H1 (cell line): Measurements from ENCODE around the gene ZNF516. TPM values are rescaled to one million over a fixed set of nuclear protein-coding genes. Genes with fewer than 3 reads are reported as not detected.

Source experiments
- CTCF ChIA-PET: fragments of 300-600 bp; sonication (Branson Sonifier 250); formaldehyde crosslinking; loops from one replicate; lab custom pipeline; 2021; ENCODE audit not compliant: partially characterized antibody; lab: Charles Lee
- POLR2A ChIA-PET: fragments of 300-600 bp; sonication (Branson Sonifier 250); formaldehyde crosslinking; loops from one replicate; lab custom pipeline; 2021; ENCODE audit warnings: inconsistent platforms; ENCODE audit not compliant: partially characterized antibody; lab: Charles Lee
- DNase-seq, 2 experiments: peaks; one replicate each; pipeline versions ENCODE4 v3.0.0 to v3.0.0-alpha.2; 2010 to 2022; ENCODE audit warnings: low spot score in 2 of 2, low read depth in 1 of 2, mixed read lengths in 1 of 2
- FAIRE-seq: peaks from 2 replicates; lab custom pipeline; 2011; peaks lifted over from hg19 to GRCh38; lab: Jason Lieb, UNC
- H2AFZ ChIP-seq: 2 replicates; pipeline ENCODE4 v1.8.1; 2012; ENCODE audit warnings: low read length, inconsistent platforms
- H2AK5ac ChIP-seq: 2 replicates; pipeline ENCODE4 v1.6.1; 2013; ENCODE audit warnings: low read depth, low read length
- H2BK120ac ChIP-seq: replicated peaks from 2 replicates; pipeline ENCODE3; 2013; ENCODE audit warnings: low read depth, low read length, inconsistent platforms
- H2BK12ac ChIP-seq: 2 replicates; pipeline ENCODE4 v1.6.1; 2013; ENCODE audit warnings: low read depth, low read length
- H2BK15ac ChIP-seq: 2 replicates; pipeline ENCODE4 v1.6.1; 2013; ENCODE audit warnings: low read length
- H2BK20ac ChIP-seq: 2 replicates; pipeline ENCODE4 v1.6.1; 2013; ENCODE audit warnings: low read length
- H2BK5ac ChIP-seq: 2 replicates; pipeline ENCODE4 v1.6.1; 2013; ENCODE audit warnings: low read depth, low read length
- H3K14ac ChIP-seq: 2 replicates; pipeline ENCODE4 v1.6.1; 2013; ENCODE audit warnings: inconsistent platforms; ENCODE audit not compliant: insufficient read length
- H3K18ac ChIP-seq: 2 replicates; pipeline ENCODE4 v1.6.1; 2013; ENCODE audit warnings: low read length; ENCODE audit errors: extremely low read depth
- H3K23ac ChIP-seq: 2 replicates; pipeline ENCODE4 v1.6.1; 2013; ENCODE audit warnings: inconsistent platforms; ENCODE audit not compliant: insufficient read length
- H3K23me2 ChIP-seq: 2 replicates; pipeline ENCODE4 v1.6.1; 2013; ENCODE audit warnings: low read depth, low read length
- H3K27ac ChIP-seq: 2 replicates; pipeline ENCODE4 v1.6.1; 2011; ENCODE audit warnings: low read depth, low read length, inconsistent platforms
- H3K27me3 ChIP-seq, 4 experiments: replicated peaks in 1 of 4; 1 replicate in 1 of 4; 2 replicates in 3 of 4; pipeline versions ENCODE4 v1.6.1 to v1.8.1; 2011 to 2013; ENCODE audit warnings: low read length in 3 of 4, mild to moderate bottlenecking in 3 of 4, inconsistent platforms in 2 of 4, mixed read lengths in 2 of 4, moderate library complexity in 1 of 4; ENCODE audit not compliant: control insufficient read depth in 3 of 4, insufficient read depth in 3 of 4; ENCODE audit errors: extremely low read depth in 1 of 4
- H3K36me3 ChIP-seq, 4 experiments: 2 replicates each; pipeline versions ENCODE4 v1.6.1 to v1.8.1; 2011 to 2013; ENCODE audit warnings: mild to moderate bottlenecking in 4 of 4, low read length in 3 of 4, moderate library complexity in 2 of 4, control low read depth in 1 of 4, inconsistent platforms in 1 of 4; ENCODE audit not compliant: insufficient read depth in 4 of 4, control insufficient read depth in 2 of 4
- H3K4ac ChIP-seq: replicated peaks from 2 replicates; pipeline ENCODE3; 2013; ENCODE audit warnings: low read length, low read depth, mixed read lengths, inconsistent platforms; ENCODE audit not compliant: insufficient read length
- H3K4me1 ChIP-seq, 4 experiments: replicated peaks in 1 of 4; 1 replicate in 1 of 4; 2 replicates in 3 of 4; pipeline versions ENCODE4 v1.6.1 to v1.8.1; 2011 to 2013; ENCODE audit warnings: low read length in 3 of 4, inconsistent platforms in 2 of 4, mixed read lengths in 1 of 4; ENCODE audit not compliant: insufficient read depth in 4 of 4, control insufficient read depth in 3 of 4
- H3K4me2 ChIP-seq, 2 experiments: 2 replicates each; pipeline versions ENCODE4 v1.6.1 to v1.8.1; 2011 to 2013; ENCODE audit warnings: low read depth in 2 of 2, low read length in 2 of 2, control low read depth in 1 of 2, inconsistent platforms in 1 of 2, mild to moderate bottlenecking in 1 of 2; ENCODE audit not compliant: insufficient read depth in 1 of 2
- H3K4me3 ChIP-seq, 4 experiments: fragments of 200-600, 300-600 bp in 1 of 4; sonication (generic), shearing (Covaris generic), sonication (Bioruptor Twin) in 1 of 4; 2 replicates each; pipeline versions ENCODE4 v1.5.1 to v1.8.1; 2011 to 2016; ENCODE audit warnings: low read length in 4 of 4, low read depth in 3 of 4, control low read depth in 2 of 4, inconsistent platforms in 2 of 4, mild to moderate bottlenecking in 2 of 4, mixed read lengths in 1 of 4, moderate library complexity in 1 of 4; ENCODE audit not compliant: insufficient read depth in 2 of 4; ENCODE audit errors: extremely low read depth in 1 of 4
- H3K56ac ChIP-seq: replicated peaks from 2 replicates; pipeline ENCODE3; 2013; ENCODE audit warnings: low read depth, mild to moderate bottlenecking, mixed read lengths, low read length, inconsistent platforms; ENCODE audit not compliant: insufficient read length
- H3K79me1 ChIP-seq: 2 replicates; pipeline ENCODE4 v1.6.1; 2013; ENCODE audit warnings: low read depth, low read length, control low read depth
- H3K79me2 ChIP-seq, 2 experiments: 2 replicates each; pipeline versions ENCODE4 v1.6.1 to v1.8.1; 2012 to 2013; ENCODE audit warnings: low read length in 2 of 2, mild to moderate bottlenecking in 2 of 2, inconsistent platforms in 1 of 2; ENCODE audit not compliant: insufficient read depth in 2 of 2, control insufficient read depth in 1 of 2
- H3K9ac ChIP-seq, 4 experiments: replicated peaks in 1 of 4; 1 replicate in 1 of 4; 2 replicates in 3 of 4; pipeline versions ENCODE4 v1.6.1 to v1.8.1; 2011 to 2013; ENCODE audit warnings: low read depth in 3 of 4, low read length in 3 of 4, control low read depth in 2 of 4, mild to moderate bottlenecking in 2 of 4, moderate library complexity in 2 of 4, inconsistent platforms in 1 of 4; ENCODE audit errors: extremely low read depth in 1 of 4
- H3K9me3 ChIP-seq, 2 experiments: 2 replicates each; pipeline versions ENCODE4 v1.6.1 to v1.8.1; 2012 to 2013; ENCODE audit warnings: mild to moderate bottlenecking in 2 of 2, moderate library complexity in 2 of 2, control low read depth in 1 of 2, inconsistent platforms in 1 of 2, low read depth in 1 of 2, low read length in 1 of 2, mixed read lengths in 1 of 2; ENCODE audit not compliant: insufficient read depth in 2 of 2
- H4K20me1 ChIP-seq, 2 experiments: replicated peaks in 1 of 2; 2 replicates each; pipeline versions ENCODE3 to v1.8.1; 2011 to 2013; ENCODE audit warnings: inconsistent platforms in 2 of 2, low read length in 2 of 2, mild to moderate bottlenecking in 1 of 2; ENCODE audit not compliant: insufficient read depth in 2 of 2, control insufficient read depth in 1 of 2
- H4K5ac ChIP-seq: 2 replicates; pipeline ENCODE4 v1.6.1; 2013; ENCODE audit warnings: low read length, low read depth, mixed read lengths, inconsistent platforms; ENCODE audit not compliant: insufficient read length
- H4K8ac ChIP-seq: 2 replicates; pipeline ENCODE4 v1.8.0; 2013; ENCODE audit warnings: mild to moderate bottlenecking, moderate library complexity, low read length, inconsistent platforms; ENCODE audit not compliant: insufficient read depth; ENCODE audit errors: extremely low read depth
- H4K91ac ChIP-seq: replicated peaks from 2 replicates; pipeline ENCODE3; 2013; ENCODE audit warnings: low read length, mixed read lengths, inconsistent platforms; ENCODE audit not compliant: insufficient read length
- BCL11A ChIP-seq, 2 experiments: IDR thresholded peaks; one replicate each; pipeline ENCODE4 v1.6.1; 2011; ENCODE audit warnings: low read depth in 2 of 2, low read length in 2 of 2, mild to moderate bottlenecking in 2 of 2
- CBX5 ChIP-seq: fragments of 300-800, 300-1000 bp; sonication (generic); IDR thresholded peaks from 2 replicates; pipeline ENCODE4 v1.7.1; 2016; ENCODE audit warnings: antibody characterized with exemption, low read length, low read depth
- EZH2 ChIP-seq: fragments of 200-600 bp; sonication (generic); IDR thresholded peaks from 2 replicates; pipeline ENCODE4 v1.7.1; 2012; ENCODE audit warnings: low read depth, mild to moderate bottlenecking, moderate library complexity, low read length, inconsistent platforms; ENCODE audit not compliant: severe bottlenecking
- MAFK ChIP-seq: IDR thresholded peaks from 2 replicates; pipeline ENCODE4 v1.6.1; 2012; ENCODE audit warnings: low read depth, mild to moderate bottlenecking, improper control_type of control experiment, low read length
- POLR2A ChIP-seq, 2 experiments: IDR thresholded peaks; 1 replicate in 1 of 2; 2 replicates in 1 of 2; pipeline ENCODE4 v1.6.1; 2011; ENCODE audit warnings: low read depth in 2 of 2, low read length in 2 of 2, mild to moderate bottlenecking in 2 of 2; ENCODE audit errors: control extremely low read depth in 1 of 2
- TEAD4 ChIP-seq: IDR thresholded peaks from 2 replicates; pipeline ENCODE4 v1.6.1; 2012; ENCODE audit warnings: low read depth, low read length, inconsistent platforms, mixed read lengths
- USF2 ChIP-seq: IDR thresholded peaks from 2 replicates; pipeline ENCODE4 v1.6.1; 2011; ENCODE audit warnings: low read length, improper control_type of control experiment
- ZNF274 ChIP-seq: IDR thresholded peaks from 2 replicates; pipeline ENCODE4 v1.7.0; 2012; ENCODE audit warnings: low read length, borderline replicate concordance; ENCODE audit errors: extremely low read depth
- WGBS, 2 experiments: shearing (Covaris generic) in 1 of 2; methylation state at CpG; one replicate each; pipeline versions ENCODE4 v1.1.6 to v1.1.7; 2013 to 2015; ENCODE audit warnings: low lambda C conversion rate in 2 of 2, mixed read lengths in 2 of 2, inconsistent platforms in 1 of 2, low coverage in 1 of 2, missing lambda C conversion rate in 1 of 2; ENCODE audit not compliant: insufficient replicate concordance in 2 of 2, insufficient coverage in 1 of 2, insufficient read length in 1 of 2; ENCODE audit errors: extremely low coverage in 1 of 2, missing lambda C conversion rate in 1 of 2; 5-methylcytosine and 5-hydroxymethylcytosine counted together
- polyA plus RNA-seq, 7 experiments: library from polyadenylated mRNA; depleted of rRNA in 3 of 7; stranded (reverse) in 5 of 7; unstranded in 2 of 7; fragments of >200 nt in 5 of 7; fragments of 200-250 nt in 2 of 7; gene quantifications; 1 replicate in 5 of 7; 2 replicates in 1 of 7; 4 replicates in 1 of 7; pipeline versions ENCODE4 v1.2.1 to v1.2.3, GENCODE V29; 2011 to 2013; ENCODE audit warnings: missing spikeins in 2 of 7, mixed read lengths in 2 of 7
- total RNA-seq: library from RNA; stranded (reverse); fragmentation: NEBNext Ultra II Directional; extraction: Animal tissue kit (Norgen Biotek cat#: 25700); gene quantifications from 2 replicates; pipeline ENCODE4 v1.2.1, GENCODE V29; 2021
- TF ChIP-seq, protein P1 (sequence below): IDR thresholded peaks from 2 replicates; pipeline ENCODE4 v1.6.1; 2012; ENCODE audit warnings: inconsistent platforms

The ZNF516 gene
- total and polyA plus RNA-seq, 2 of the 8 experiments (the other 6 are each of a cell fraction or from before 2014, with no cell fraction given) = 7.3 to 17.0 TPM

- H3K79me1 ChIP-seq = peaks cover 7% of the 10 kb centered on the region
- H3K9me3 ChIP-seq = no peaks in the 10 kb centered on the region
- no peaks in the 10 kb centered on the region for H3K36me3 ChIP-seq
- WGBS, 2 experiments = 87% methylated on average over 15 of the region's 15 CpGs; no CpG with 5 or more reads in 1 of the 2 experiments
- H4K91ac ChIP-seq = no peak overlapping the region
- H3K79me2 ChIP-seq = peaks cover 0 to 53% of the 10 kb centered on the region in 2 experiments; a peak in 2 of 4 replicates
- no peak overlapping the region for H2BK5ac ChIP-seq
- no peak overlapping the region for H2BK120ac ChIP-seq
- H3K4me2 ChIP-seq = no peak overlapping the region
- no peak overlapping the region for H3K18ac ChIP-seq
- ChIA-PET POLR2A (no interaction called here), CTCF (interaction anchor here (0.6 to 5.0 kb wide), 7 partner anchors 10 to 175 kb away, joined by 3 to 25 read pairs (median 3); no protein-coding TSS in a partner anchor)
- H4K8ac ChIP-seq = no peak overlapping the region; the same call in 1 of the 2 replicates
- TF ChIP-seq, protein P1, sequence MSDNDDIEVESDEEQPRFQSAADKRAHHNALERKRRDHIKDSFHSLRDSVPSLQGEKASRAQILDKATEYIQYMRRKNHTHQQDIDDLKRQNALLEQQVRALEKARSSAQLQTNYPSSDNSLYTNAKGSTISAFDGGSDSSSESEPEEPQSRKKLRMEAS = no peak
- TF ChIP-seq CBX5 = no peak
- TF ChIP-seq TEAD4 = no peak
- TF ChIP-seq USF2 = no peak
- no peak for TF ChIP-seq BCL11A (IDR thresholded peaks at IDR 0.05; ENCODE audit: low read depth in 2 of 2, low read length in 2 of 2)
- TF ChIP-seq POLR2A (IDR thresholded peaks at IDR 0.05; ENCODE audit: control extremely low read depth in 1 of 2, low read depth in 2 of 2, low read length in 2 of 2) = no peak
- no peak for TF ChIP-seq ZNF274
- no peak for TF ChIP-seq EZH2
- TF ChIP-seq MAFK = no peak
- H2BK20ac ChIP-seq = no peak overlapping the region
- H2AFZ ChIP-seq = no peak overlapping the region
- no peak overlapping the region for H2AK5ac ChIP-seq
- H3K4me1 ChIP-seq = peaks cover 2 to 13% (median 7%) of the 10 kb centered on the region in 4 experiments; a peak in 5 of 7 replicates
- no peak overlapping the region for H3K9ac ChIP-seq
- no peaks in the 10 kb centered on the region for H3K27me3 ChIP-seq
- H2BK12ac ChIP-seq = no peak overlapping the region
- peaks cover 5 to 19% of the 10 kb centered on the region in 2 experiments for H4K20me1 ChIP-seq
- no peak overlapping the region for H3K23ac ChIP-seq
- FAIRE-seq = no peak
- no peak overlapping the region for H2BK15ac ChIP-seq
- H3K14ac ChIP-seq = no peak overlapping the region
- H3K27ac ChIP-seq = no peak overlapping the region
- no peak for DNase-seq
- H4K5ac ChIP-seq = no peak overlapping the region
- no peak overlapping the region for H3K4ac ChIP-seq
- H3K4me3 ChIP-seq = no peak overlapping the region
- H3K23me2 ChIP-seq = no peaks in the 10 kb centered on the region
- H3K56ac ChIP-seq = no peak overlapping the region
Observed at GRCh38 chr18:76482971-76483691, 11.9 kb downstream of the ZNF516 start.
